CD4-positive, alpha-beta T cell (primary cell): ENCODE measurements around the gene RS1. TPM values are rescaled to one million over a fixed set of nuclear protein-coding genes. Genes with fewer than 3 reads are reported as not detected.

Source experiments
- ATAC-seq: fragments of 200-7000 bp; cut with Tn5 transposase; one replicate; pipeline ENCODE4 v1.10.0; 2022; ENCODE audit warnings: mild to moderate bottlenecking; ENCODE audit not compliant: poor library complexity
- CTCF ChIA-PET: fragments of 350-600 bp; sonication (Branson Sonifier 250); formaldehyde crosslinking; loops from one replicate; lab custom pipeline; 2021; ENCODE audit warnings: antibody characterized with exemption, inconsistent platforms; lab: Charles Lee
- POLR2A ChIA-PET: fragments of 350-600 bp; sonication (Branson Sonifier 250); formaldehyde crosslinking; loops from one replicate; lab custom pipeline; 2021; ENCODE audit warnings: antibody characterized with exemption, inconsistent platforms; lab: Charles Lee
- DNase-seq, 14 experiments: peaks; one replicate each; pipeline ENCODE4 v3.0.0-alpha.2; 2013 to 2020; ENCODE audit warnings: mixed read lengths in 2 of 14
- H3K27ac ChIP-seq, 2 donors: one replicate each; pipeline versions ENCODE4 v1.5.1 to v1.7.0; 2013; ENCODE audit warnings: low read length in 2 of 2, low read depth in 1 of 2, mild to moderate bottlenecking in 1 of 2
- H3K27me3 ChIP-seq, 2 experiments: 1 replicate in 1 of 2; 2 replicates in 1 of 2; pipeline versions ENCODE4 v1.6.1 to v1.7.0; 2013; ENCODE audit warnings: low read length in 2 of 2, control low read depth in 1 of 2, mild to moderate bottlenecking in 1 of 2, moderate library complexity in 1 of 2; ENCODE audit not compliant: insufficient read depth in 2 of 2, control insufficient read depth in 1 of 2
- H3K36me3 ChIP-seq: one replicate; pipeline ENCODE4 v1.6.1; 2013; ENCODE audit warnings: low read length, control low read depth; ENCODE audit not compliant: insufficient read depth
- H3K4me1 ChIP-seq: one replicate; pipeline ENCODE4 v1.6.1; 2013; ENCODE audit warnings: low read length, control low read depth; ENCODE audit not compliant: insufficient read depth
- H3K4me3 ChIP-seq: one replicate; pipeline ENCODE4 v1.5.1; 2013; ENCODE audit warnings: mild to moderate bottlenecking, low read length, moderate library complexity
- H3K9me3 ChIP-seq, 2 experiments: 1 replicate in 1 of 2; 2 replicates in 1 of 2; pipeline versions ENCODE4 v1.6.1 to v1.7.0; 2013; ENCODE audit warnings: low read length in 2 of 2, mild to moderate bottlenecking in 2 of 2, control low read depth in 1 of 2, moderate library complexity in 1 of 2; ENCODE audit not compliant: control insufficient read depth in 1 of 2, insufficient read depth in 1 of 2
- H3K27ac Mint-ChIP-seq: one replicate; pipeline ENCODE4 v1.8.0; 2020; ENCODE audit warnings: mixed read lengths
- H3K27me3 Mint-ChIP-seq: one replicate; pipeline ENCODE4 v1.8.0; 2021; ENCODE audit warnings: mixed read lengths
- H3K36me3 Mint-ChIP-seq: one replicate; pipeline ENCODE4 v1.8.0; 2021; ENCODE audit warnings: low read depth, mixed read lengths
- H3K4me1 Mint-ChIP-seq: one replicate; pipeline ENCODE4 v1.8.0; 2021; ENCODE audit warnings: low read depth, mixed read lengths
- H3K4me3 Mint-ChIP-seq: one replicate; pipeline ENCODE4 v1.8.0; 2020; ENCODE audit warnings: mild to moderate bottlenecking, mixed read lengths
- H3K9me3 Mint-ChIP-seq: one replicate; pipeline ENCODE4 v1.8.0; 2020; ENCODE audit warnings: mixed read lengths
- CTCF ChIP-seq: fragments of 200-600 bp; IDR thresholded peaks from one replicate; pipeline ENCODE4 v1.8.0; 2022; ENCODE audit warnings: antibody characterized with exemption, mild to moderate bottlenecking
- intact Hi-C, 2 experiments: fragments of 100-400 bp; cut with DNase I in 1 of 2; cut with micrococcal nuclease in 1 of 2; formaldehyde crosslinking; loops; one replicate each; pipeline versions ENCODE4 v1.15.1 to v1.9.0; 2023 to 2025; cut with DNase I, micrococcal nuclease
- total RNA-seq, 174 experiments: library from RNA in 2 of 174; stranded (reverse) in 2 of 174; gene quantifications; one replicate each; pipeline ENCODE4 v1.2.3 and lab custom pipeline; 2021 to 2026

The RS1 gene
- total RNA-seq, 2 experiments from 2014 or later, result not detected

GRCh38 chrX:18682979-18683387, 11.1 kb upstream of the RS1 start:
- Histone ChIP-seq H3K36me3 (no peaks in the 10 kb centered on the region), H3K4me3 (no peak overlapping the region), H3K9me3 (no peaks in the 10 kb centered on the region), H3K4me1 (no peaks in the 10 kb centered on the region), H3K27ac (no peak overlapping the region), H3K27me3 (no peaks in the 10 kb centered on the region)
- Mint-ChIP-seq H3K4me1 (no peaks in the 10 kb centered on the region), H3K36me3 (no peaks in the 10 kb centered on the region), H3K9me3 (no peaks in the 10 kb centered on the region), H3K27ac (no peak overlapping the region), H3K4me3 (no peak overlapping the region), H3K27me3 (no peaks in the 10 kb centered on the region)
- POLR2A ChIA-PET, result no interaction called here
- DNase-seq, result peak in 1 of 14 experiments; percentile 17
- intact Hi-C loops, result no loop called here
- ATAC-seq, result no peak
- CTCF ChIA-PET, result no interaction called here
- no peak for TF ChIP-seq CTCF

- Mint-ChIP-seq H3K4me3 (no peak overlapping the region), H3K27ac (no peak overlapping the region), H3K36me3 (no peaks in the 10 kb centered on the region), H3K27me3 (no peaks in the 10 kb centered on the region), H3K4me1 (peaks cover 4% of the 10 kb centered on the region), H3K9me3 (no peaks in the 10 kb centered on the region)
- Histone ChIP-seq H3K36me3 (no peaks in the 10 kb centered on the region), H3K4me3 (no peak overlapping the region), H3K27ac (no peak overlapping the region), H3K4me1 (no peaks in the 10 kb centered on the region), H3K27me3 (no peaks in the 10 kb centered on the region), H3K9me3 (no peaks in the 10 kb centered on the region)
- ChIA-PET CTCF (no interaction called here), POLR2A (no interaction called here)
- DNase-seq (no peak), ATAC-seq (no peak)
- no peak for TF ChIP-seq CTCF
- intact Hi-C loops, result no loop called here
Measured at GRCh38 chrX:18681996-18682395, 10.1 kb upstream of the RS1 start.

- CTCF ChIA-PET, result interaction anchor here (0.5 kb wide), 1 partner anchor 11 kb away, joined by 3 read pairs; no protein-coding TSS in a partner anchor
- Mint-ChIP-seq H3K27ac (peak overlapping the region; percentile 95), H3K4me1 (peaks cover 16% of the 10 kb centered on the region), H3K36me3 (peaks cover 7% of the 10 kb centered on the region), H3K4me3 (peak overlapping the region; percentile 2), H3K9me3 (no peaks in the 10 kb centered on the region), H3K27me3 (peaks cover 3% of the 10 kb centered on the region)
- Histone ChIP-seq H3K36me3 (no peaks in the 10 kb centered on the region), H3K9me3 (no peaks in the 10 kb centered on the region), H3K27me3 (no peaks in the 10 kb centered on the region), H3K4me3 (no peak overlapping the region), H3K27ac (no peak overlapping the region), H3K4me1 (peaks cover 7% of the 10 kb centered on the region)
- ATAC-seq (no peak), DNase-seq (peak in 1 of 14 experiments; percentile 11)
- intact Hi-C loops, result loop anchor here (2.0 to 10.0 kb wide), 5 partner anchors 250 to 1597 kb away; partner anchors contain the start of genes PDHA1 (in 2 of the 2), CDKL5 (in 1 of the 2) and PHKA2 (in 1 of the 2)
- POLR2A ChIA-PET, result no interaction called here
- no peak for TF ChIP-seq CTCF
Measured at GRCh38 chrX:18677161-18677869, 5.4 kb upstream of the RS1 start.
